Measurements from ENCODE around the gene PBRM1.

DNA sequence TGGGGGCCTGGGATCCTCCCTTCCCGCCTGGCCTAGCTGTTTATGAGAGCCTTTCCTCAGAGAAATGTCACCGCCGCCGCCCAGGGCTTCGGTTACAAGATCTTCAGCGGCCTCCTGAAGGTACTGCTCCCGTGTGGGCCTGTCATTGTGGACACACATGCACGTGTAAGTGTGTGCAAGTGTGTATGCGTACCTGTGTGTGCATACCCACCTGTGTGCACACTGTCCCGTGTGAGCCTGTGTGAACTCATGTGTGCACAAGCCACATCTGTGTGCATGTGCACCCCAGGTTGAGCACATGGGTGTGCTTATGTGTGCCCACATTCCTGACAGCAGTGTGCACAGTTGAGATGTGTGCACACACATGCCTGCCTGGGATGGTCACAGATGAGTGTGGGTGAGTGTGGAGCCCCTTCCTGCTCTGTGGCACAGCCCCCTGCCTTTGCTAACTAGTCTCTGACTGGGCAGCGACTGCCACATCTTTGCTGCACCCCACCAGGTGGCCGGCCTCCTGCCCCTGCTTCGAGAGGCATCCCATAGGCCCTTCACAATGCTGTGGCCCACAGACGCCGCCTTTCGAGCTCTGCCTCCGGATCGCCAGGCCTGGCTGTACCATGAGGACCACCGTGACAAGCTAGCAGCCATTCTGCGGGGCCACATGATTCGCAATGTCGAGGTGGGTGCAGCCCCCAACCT lies 166.1 kb downstream of the PBRM1 start:
- TF ChIP-seq REST (IDR thresholded peaks at IDR 0.05; ENCODE audit: unreplicated experiment) = no peak
- TF ChIP-seq, protein P1, sequence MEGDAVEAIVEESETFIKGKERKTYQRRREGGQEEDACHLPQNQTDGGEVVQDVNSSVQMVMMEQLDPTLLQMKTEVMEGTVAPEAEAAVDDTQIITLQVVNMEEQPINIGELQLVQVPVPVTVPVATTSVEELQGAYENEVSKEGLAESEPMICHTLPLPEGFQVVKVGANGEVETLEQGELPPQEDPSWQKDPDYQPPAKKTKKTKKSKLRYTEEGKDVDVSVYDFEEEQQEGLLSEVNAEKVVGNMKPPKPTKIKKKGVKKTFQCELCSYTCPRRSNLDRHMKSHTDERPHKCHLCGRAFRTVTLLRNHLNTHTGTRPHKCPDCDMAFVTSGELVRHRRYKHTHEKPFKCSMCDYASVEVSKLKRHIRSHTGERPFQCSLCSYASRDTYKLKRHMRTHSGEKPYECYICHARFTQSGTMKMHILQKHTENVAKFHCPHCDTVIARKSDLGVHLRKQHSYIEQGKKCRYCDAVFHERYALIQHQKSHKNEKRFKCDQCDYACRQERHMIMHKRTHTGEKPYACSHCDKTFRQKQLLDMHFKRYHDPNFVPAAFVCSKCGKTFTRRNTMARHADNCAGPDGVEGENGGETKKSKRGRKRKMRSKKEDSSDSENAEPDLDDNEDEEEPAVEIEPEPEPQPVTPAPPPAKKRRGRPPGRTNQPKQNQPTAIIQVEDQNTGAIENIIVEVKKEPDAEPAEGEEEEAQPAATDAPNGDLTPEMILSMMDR (conservative IDR thresholded peaks at IDR 0.05; ENCODE audit: low read depth in 2 of 2) = no peak
- TF ChIP-seq EZH2 (IDR thresholded peaks at IDR 0.05; ENCODE audit: low read depth, unreplicated experiment) = no peak

Measured in GM23338 (cell line).